ENCODE results near the gene ZNF362. TPM values are rescaled to one million over a fixed set of nuclear protein-coding genes. Genes with fewer than 3 reads are reported as not detected.
A peak's percentile ranks its signal among the peaks of the same experiment; 100 is the strongest.

Gene ZNF362
- total RNA-seq, 2 donors from 2014 or later: 27.4 to 41.5 TPM

DNA sequence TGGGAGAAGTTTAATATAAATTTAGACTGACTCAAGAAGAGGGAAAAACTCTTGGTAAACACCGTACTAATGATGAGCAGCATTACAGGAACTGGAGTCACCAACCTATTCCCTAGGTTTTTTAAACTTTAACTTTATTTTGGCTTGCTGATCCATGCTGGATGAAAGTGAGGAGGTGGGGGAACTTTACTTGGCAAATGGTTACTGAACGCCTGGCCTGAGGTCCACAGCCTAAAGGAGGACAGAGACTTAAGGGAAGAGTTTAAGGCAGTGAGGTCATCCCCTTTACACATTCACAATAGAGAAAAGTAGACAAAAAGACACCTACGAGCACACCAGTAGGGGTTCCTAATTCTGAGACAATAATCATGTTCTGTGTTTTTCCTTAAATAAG lies 90.2 kb downstream of the ZNF362 start:
- Mint-ChIP-seq H3K27me3 (ENCODE audit: insufficient read depth) (peaks cover 59% of the 10 kb centered on the region), H3K4me3 (peak overlapping the region; percentile 36), H3K9me3 (no peaks in the 10 kb centered on the region), H3K4me1 (peaks cover 56% of the 10 kb centered on the region), H3K27ac (no peak overlapping the region), H3K36me3 (ENCODE audit: low read depth) (peaks cover 20% of the 10 kb centered on the region)
- TF ChIP-seq, protein P1, sequence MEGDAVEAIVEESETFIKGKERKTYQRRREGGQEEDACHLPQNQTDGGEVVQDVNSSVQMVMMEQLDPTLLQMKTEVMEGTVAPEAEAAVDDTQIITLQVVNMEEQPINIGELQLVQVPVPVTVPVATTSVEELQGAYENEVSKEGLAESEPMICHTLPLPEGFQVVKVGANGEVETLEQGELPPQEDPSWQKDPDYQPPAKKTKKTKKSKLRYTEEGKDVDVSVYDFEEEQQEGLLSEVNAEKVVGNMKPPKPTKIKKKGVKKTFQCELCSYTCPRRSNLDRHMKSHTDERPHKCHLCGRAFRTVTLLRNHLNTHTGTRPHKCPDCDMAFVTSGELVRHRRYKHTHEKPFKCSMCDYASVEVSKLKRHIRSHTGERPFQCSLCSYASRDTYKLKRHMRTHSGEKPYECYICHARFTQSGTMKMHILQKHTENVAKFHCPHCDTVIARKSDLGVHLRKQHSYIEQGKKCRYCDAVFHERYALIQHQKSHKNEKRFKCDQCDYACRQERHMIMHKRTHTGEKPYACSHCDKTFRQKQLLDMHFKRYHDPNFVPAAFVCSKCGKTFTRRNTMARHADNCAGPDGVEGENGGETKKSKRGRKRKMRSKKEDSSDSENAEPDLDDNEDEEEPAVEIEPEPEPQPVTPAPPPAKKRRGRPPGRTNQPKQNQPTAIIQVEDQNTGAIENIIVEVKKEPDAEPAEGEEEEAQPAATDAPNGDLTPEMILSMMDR (conservative IDR thresholded peaks at IDR 0.05): no peak
- Histone ChIP-seq H3K27me3 (ENCODE audit: control insufficient read depth, insufficient read depth, low read length, poor library complexity, severe bottlenecking) (peaks cover 13% of the 10 kb centered on the region), H3K4me1 (ENCODE audit: control insufficient read depth, insufficient read depth, low read length) (peaks cover 31% of the 10 kb centered on the region), H3K36me3 (ENCODE audit: control insufficient read depth, insufficient read depth, low read length) (peaks cover 23% of the 10 kb centered on the region), H3K9me3 (ENCODE audit: control insufficient read depth, low read length) (no peaks in the 10 kb centered on the region), H3K27ac (ENCODE audit: low read depth, low read length) (no peak overlapping the region), H3K9ac (ENCODE audit: extremely low read depth, low read length, poor library complexity, severe bottlenecking) (peak overlapping the region; percentile 7), H3K4me3 (ENCODE audit: low read length) (peak overlapping the region; percentile 95)
- DNase-seq: no peak
- WGBS, 2 experiments (ENCODE audit: insufficient coverage in 1 of 2, insufficient read length in 1 of 2): 71 to 82% methylated on average over 2 to 3 of the region's 3 CpGs

DNA sequence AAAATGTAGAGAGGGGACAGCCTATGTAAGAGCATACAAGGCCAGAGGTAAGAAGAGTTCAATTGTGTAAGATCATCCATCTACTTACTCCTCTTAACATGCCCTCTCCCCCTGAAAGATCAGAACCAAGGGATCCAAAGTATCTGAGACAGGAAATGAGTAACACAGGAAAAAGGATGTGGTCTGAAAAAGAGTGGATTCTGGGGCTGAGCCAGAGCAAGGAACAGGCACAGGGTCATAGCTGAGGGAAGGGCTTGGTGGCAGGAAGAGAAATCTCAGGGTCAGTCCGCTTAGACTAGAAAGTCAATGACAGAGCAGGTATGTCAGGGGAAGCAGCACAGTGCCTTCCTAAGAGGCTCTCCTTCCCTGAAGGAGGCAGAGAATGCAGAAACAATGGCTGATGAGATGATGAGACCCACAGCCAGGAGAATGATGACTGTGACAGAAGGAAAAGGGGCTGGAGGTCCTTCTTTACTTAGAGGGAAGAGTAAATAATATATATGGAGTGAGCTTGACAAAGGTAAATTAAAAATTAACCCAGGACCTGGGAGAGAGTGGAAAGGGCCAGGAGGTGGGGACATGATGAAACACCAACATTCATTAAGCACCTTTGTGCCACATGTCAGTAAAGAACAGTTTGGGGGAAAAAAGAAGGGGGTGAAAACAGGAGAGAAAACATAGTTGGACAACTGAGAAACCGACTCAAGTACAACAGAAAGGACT lies 90.8 kb downstream of the ZNF362 start:
- no peak for DNase-seq
- peaks cover 26% of the 10 kb centered on the region for H3K4me1 ChIP-seq (ENCODE audit: control insufficient read depth, insufficient read depth, low read length)
- peak overlapping the region; percentile 7 for H3K9ac ChIP-seq (ENCODE audit: extremely low read depth, low read length, poor library complexity, severe bottlenecking)
- H3K9me3 ChIP-seq (ENCODE audit: control insufficient read depth, low read length): no peaks in the 10 kb centered on the region
- peaks cover 14% of the 10 kb centered on the region for H3K27me3 ChIP-seq (ENCODE audit: control insufficient read depth, insufficient read depth, low read length, poor library complexity, severe bottlenecking)
- Mint-ChIP-seq H3K4me1 (peaks cover 51% of the 10 kb centered on the region), H3K9me3 (no peaks in the 10 kb centered on the region), H3K4me3 (peak overlapping the region; percentile 36), H3K36me3 (ENCODE audit: low read depth) (peaks cover 20% of the 10 kb centered on the region), H3K27ac (peak overlapping the region; percentile 12), H3K27me3 (ENCODE audit: insufficient read depth) (peaks cover 65% of the 10 kb centered on the region)
- WGBS, 2 experiments (ENCODE audit: insufficient coverage in 1 of 2, insufficient read length in 1 of 2): 77 to 80% methylated on average over 1 to 2 of the region's 2 CpGs
- H3K36me3 ChIP-seq (ENCODE audit: control insufficient read depth, insufficient read depth, low read length): peaks cover 23% of the 10 kb centered on the region
- H3K4me3 ChIP-seq (ENCODE audit: low read length): peak overlapping the region; percentile 95
- TF ChIP-seq, protein P1 (conservative IDR thresholded peaks at IDR 0.05): no peak
- H3K27ac ChIP-seq (ENCODE audit: low read depth, low read length): no peak overlapping the region

DNA sequence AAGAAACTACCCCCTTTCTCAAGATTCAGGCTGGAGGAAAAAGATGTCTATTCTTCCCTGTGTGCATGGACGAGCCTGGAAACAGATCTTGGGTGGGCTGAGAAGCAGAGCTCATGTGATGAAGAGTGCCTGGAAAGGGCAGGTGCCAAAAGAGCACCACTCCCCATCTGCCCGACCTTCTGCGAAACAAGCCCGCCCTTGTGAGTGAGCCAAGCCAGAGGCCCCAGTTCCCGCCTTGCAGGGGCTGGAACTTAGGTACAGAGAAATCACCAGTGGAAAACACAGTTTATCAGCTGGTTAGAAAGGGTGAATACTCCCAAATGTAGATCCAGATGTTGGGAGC lies 91.3 kb downstream of the ZNF362 start:
- Mint-ChIP-seq H3K27me3 (ENCODE audit: insufficient read depth) (peaks cover 70% of the 10 kb centered on the region), H3K4me3 (peak overlapping the region; percentile 36), H3K27ac (no peak overlapping the region), H3K36me3 (ENCODE audit: low read depth) (peaks cover 18% of the 10 kb centered on the region), H3K4me1 (peaks cover 45% of the 10 kb centered on the region), H3K9me3 (no peaks in the 10 kb centered on the region)
- peak overlapping the region; percentile 95 for H3K4me3 ChIP-seq (ENCODE audit: low read length)
- H3K36me3 ChIP-seq (ENCODE audit: control insufficient read depth, insufficient read depth, low read length): peaks cover 23% of the 10 kb centered on the region
- H3K9me3 ChIP-seq (ENCODE audit: control insufficient read depth, low read length): no peaks in the 10 kb centered on the region
- WGBS, 2 experiments (ENCODE audit: insufficient coverage in 1 of 2, insufficient read length in 1 of 2): 81 to 91% methylated on average over 5 of the region's 5 CpGs
- H3K27me3 ChIP-seq (ENCODE audit: control insufficient read depth, insufficient read depth, low read length, poor library complexity, severe bottlenecking): peaks cover 19% of the 10 kb centered on the region
- no peak for DNase-seq
- no peak overlapping the region for H3K27ac ChIP-seq (ENCODE audit: low read depth, low read length)
- H3K9ac ChIP-seq (ENCODE audit: extremely low read depth, low read length, poor library complexity, severe bottlenecking): peak overlapping the region; percentile 27
- TF ChIP-seq, protein P1 (conservative IDR thresholded peaks at IDR 0.05): no peak
- peaks cover 24% of the 10 kb centered on the region for H3K4me1 ChIP-seq (ENCODE audit: control insufficient read depth, insufficient read depth, low read length)
